Neural progenitor cell (in vitro differentiated cells): ENCODE data around the gene KLHL8. TPM values are rescaled to one million over a fixed set of nuclear protein-coding genes. Genes with fewer than 3 reads are reported as not detected.

ENCODE experiments used
- DNase-seq: peaks from one replicate; pipeline ENCODE4 v3.0.0-alpha.2; 2016; ENCODE audit warnings: low spot score
- H2AFZ ChIP-seq: fragments of 200-600 bp; sonication (generic); replicated peaks from 2 replicates; pipeline ENCODE4 v1.6.1; 2016; ENCODE audit warnings: antibody characterized with exemption
- H3F3A ChIP-seq: fragments of 200-600 bp; sonication (generic); 2 replicates; pipeline ENCODE4 v1.6.1; 2016; ENCODE audit warnings: antibody characterized with exemption, low read depth
- H3K27ac ChIP-seq: fragments of 200-600 bp; sonication (generic); 2 replicates; pipeline ENCODE4 v1.5.1; 2016; ENCODE audit warnings: mild to moderate bottlenecking
- H3K27me3 ChIP-seq: fragments of 200-600 bp; sonication (generic); 2 replicates; pipeline ENCODE4 v1.6.1; 2016; ENCODE audit warnings: mild to moderate bottlenecking, moderate library complexity
- H3K36me3 ChIP-seq: fragments of 200-600 bp; sonication (generic); 2 replicates; pipeline ENCODE4 v1.5.1; 2016
- H3K4me1 ChIP-seq: fragments of 200-600 bp; sonication (generic); 2 replicates; pipeline ENCODE4 v1.6.1; 2016; ENCODE audit warnings: mixed run types
- H3K4me2 ChIP-seq: fragments of 200-600 bp; sonication (generic); 2 replicates; pipeline ENCODE4 v1.6.1; 2016
- H3K4me3 ChIP-seq: fragments of 200-600 bp; sonication (generic); 2 replicates; pipeline ENCODE4 v1.5.1; 2016
- H3K79me2 ChIP-seq: fragments of 200-600 bp; sonication (generic); 2 replicates; pipeline ENCODE4 v1.6.1; 2016; ENCODE audit warnings: low read depth
- H3K9ac ChIP-seq: fragments of 200-600 bp; sonication (generic); 2 replicates; pipeline ENCODE4 v1.6.1; 2016
- H3K9me3 ChIP-seq: fragments of 200-600 bp; sonication (generic); 2 replicates; pipeline ENCODE4 v1.5.1; 2016; ENCODE audit warnings: low read depth
- H4K20me1 ChIP-seq: fragments of 200-600 bp; sonication (generic); 2 replicates; pipeline ENCODE4 v1.6.1; 2016; ENCODE audit warnings: low read depth
- H3K27ac Mint-ChIP-seq: 3 replicates; pipeline ENCODE4 v1.8.0; 2021; ENCODE audit warnings: mixed read lengths
- H3K27me3 Mint-ChIP-seq: 2 replicates; pipeline ENCODE4 v1.8.0; 2022; ENCODE audit warnings: low read depth, mild to moderate bottlenecking, inconsistent platforms, moderate library complexity, mixed read lengths; ENCODE audit not compliant: insufficient read depth
- H3K36me3 Mint-ChIP-seq: 3 replicates; pipeline ENCODE4 v1.8.0; 2021; ENCODE audit warnings: mixed read lengths
- H3K4me1 Mint-ChIP-seq: 3 replicates; pipeline ENCODE4 v1.8.0; 2021; ENCODE audit warnings: mixed read lengths
- H3K4me3 Mint-ChIP-seq: 3 replicates; pipeline ENCODE4 v1.8.0; 2021; ENCODE audit warnings: mild to moderate bottlenecking, moderate library complexity, mixed read lengths
- H3K9me3 Mint-ChIP-seq: 3 replicates; pipeline ENCODE4 v1.8.0; 2020; ENCODE audit warnings: mixed read lengths
- EZH2 ChIP-seq: fragments of 200-600 bp; sonication (generic); IDR thresholded peaks from 2 replicates; pipeline ENCODE4 v1.6.1; 2017; ENCODE audit warnings: antibody characterized with exemption, mild to moderate bottlenecking, moderate library complexity
- EZH2phosphoT487 ChIP-seq: fragments of 200-600 bp; sonication (generic); IDR thresholded peaks from 2 replicates; pipeline ENCODE4 v1.6.1; 2017; ENCODE audit warnings: antibody characterized with exemption
- total RNA-seq: library from RNA; depleted of rRNA; stranded (reverse); fragments of >200 nt; gene quantifications from 2 replicates; pipeline ENCODE4 v1.2.3, GENCODE V29; 2015; ENCODE audit warnings: low replicate concordance
- TF ChIP-seq, protein P1 (sequence below): fragments of 200-600 bp; sonication (generic); IDR thresholded peaks from 2 replicates; pipeline ENCODE4 v1.5.1; 2017; ENCODE audit warnings: antibody characterized with exemption, mild to moderate bottlenecking

Gene KLHL8
- total RNA-seq, 1 donor from 2014 or later = 20.3 TPM

DNA sequence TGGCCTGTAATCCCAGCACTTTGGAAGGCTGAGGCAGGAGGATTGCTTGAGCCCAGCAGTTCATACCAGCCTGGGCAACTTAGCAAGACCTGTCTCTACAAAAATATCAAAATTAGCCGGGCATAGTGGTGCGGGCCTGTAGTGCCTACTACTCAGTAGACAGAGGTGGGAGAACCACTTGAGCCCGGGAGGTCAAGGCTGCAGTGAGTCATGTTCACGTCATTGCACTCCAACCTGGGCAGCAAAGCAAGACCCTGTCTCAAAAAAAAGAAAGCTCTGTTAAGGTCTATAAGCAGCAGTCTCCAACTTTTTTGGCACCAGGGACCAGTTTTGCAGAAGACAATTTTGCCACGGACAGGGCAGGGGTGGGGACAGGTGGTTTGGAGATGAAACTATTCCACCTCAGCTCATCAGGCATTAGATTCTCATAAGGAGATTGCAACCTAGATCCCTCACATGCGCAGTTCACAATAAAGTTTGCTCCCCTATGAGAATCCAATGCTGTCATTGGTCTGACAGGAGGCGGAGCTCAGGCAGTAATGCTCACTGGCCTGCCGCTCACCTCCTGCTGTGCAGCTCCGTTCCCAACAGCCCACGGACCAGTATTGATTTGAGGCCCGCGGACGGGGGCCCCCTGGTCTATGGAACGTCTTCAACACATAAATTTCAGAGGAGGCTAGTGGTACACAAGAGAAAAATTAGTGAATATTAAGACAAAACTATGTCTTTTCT lies 67.9 kb downstream of the KLHL8 start:
- H4K20me1 ChIP-seq = no peaks in the 10 kb centered on the region
- no peak overlapping the region for H3K4me3 ChIP-seq
- no peaks in the 10 kb centered on the region for H3K27me3 ChIP-seq
- H3K9me3 Mint-ChIP-seq = no peaks in the 10 kb centered on the region
- H3K9me3 ChIP-seq = no peaks in the 10 kb centered on the region
- no peak overlapping the region for H3K27ac ChIP-seq
- no peak overlapping the region for H2AFZ ChIP-seq
- H3K4me3 Mint-ChIP-seq = no peak overlapping the region
- peaks cover 9% of the 10 kb centered on the region for H3F3A ChIP-seq
- no peak overlapping the region for H3K9ac ChIP-seq
- H3K36me3 ChIP-seq = no peaks in the 10 kb centered on the region
- H3K4me2 ChIP-seq = no peak overlapping the region
- no peaks in the 10 kb centered on the region for H3K27me3 Mint-ChIP-seq
- H3K27ac Mint-ChIP-seq = no peak overlapping the region
- H3K4me1 Mint-ChIP-seq = peaks cover 5% of the 10 kb centered on the region
- H3K79me2 ChIP-seq = no peaks in the 10 kb centered on the region
- TF ChIP-seq EZH2phosphoT487 (no peak), EZH2 (no peak)
- TF ChIP-seq, protein P1, sequence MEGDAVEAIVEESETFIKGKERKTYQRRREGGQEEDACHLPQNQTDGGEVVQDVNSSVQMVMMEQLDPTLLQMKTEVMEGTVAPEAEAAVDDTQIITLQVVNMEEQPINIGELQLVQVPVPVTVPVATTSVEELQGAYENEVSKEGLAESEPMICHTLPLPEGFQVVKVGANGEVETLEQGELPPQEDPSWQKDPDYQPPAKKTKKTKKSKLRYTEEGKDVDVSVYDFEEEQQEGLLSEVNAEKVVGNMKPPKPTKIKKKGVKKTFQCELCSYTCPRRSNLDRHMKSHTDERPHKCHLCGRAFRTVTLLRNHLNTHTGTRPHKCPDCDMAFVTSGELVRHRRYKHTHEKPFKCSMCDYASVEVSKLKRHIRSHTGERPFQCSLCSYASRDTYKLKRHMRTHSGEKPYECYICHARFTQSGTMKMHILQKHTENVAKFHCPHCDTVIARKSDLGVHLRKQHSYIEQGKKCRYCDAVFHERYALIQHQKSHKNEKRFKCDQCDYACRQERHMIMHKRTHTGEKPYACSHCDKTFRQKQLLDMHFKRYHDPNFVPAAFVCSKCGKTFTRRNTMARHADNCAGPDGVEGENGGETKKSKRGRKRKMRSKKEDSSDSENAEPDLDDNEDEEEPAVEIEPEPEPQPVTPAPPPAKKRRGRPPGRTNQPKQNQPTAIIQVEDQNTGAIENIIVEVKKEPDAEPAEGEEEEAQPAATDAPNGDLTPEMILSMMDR = no peak
- H3K36me3 Mint-ChIP-seq = no peaks in the 10 kb centered on the region
- peak; percentile 21 for DNase-seq
- peaks cover 7% of the 10 kb centered on the region for H3K4me1 ChIP-seq

GRCh38 chr4:87151730-87152129 lies 68.7 kb downstream of the KLHL8 start:
- no peaks in the 10 kb centered on the region for H3K9me3 Mint-ChIP-seq

DNA sequence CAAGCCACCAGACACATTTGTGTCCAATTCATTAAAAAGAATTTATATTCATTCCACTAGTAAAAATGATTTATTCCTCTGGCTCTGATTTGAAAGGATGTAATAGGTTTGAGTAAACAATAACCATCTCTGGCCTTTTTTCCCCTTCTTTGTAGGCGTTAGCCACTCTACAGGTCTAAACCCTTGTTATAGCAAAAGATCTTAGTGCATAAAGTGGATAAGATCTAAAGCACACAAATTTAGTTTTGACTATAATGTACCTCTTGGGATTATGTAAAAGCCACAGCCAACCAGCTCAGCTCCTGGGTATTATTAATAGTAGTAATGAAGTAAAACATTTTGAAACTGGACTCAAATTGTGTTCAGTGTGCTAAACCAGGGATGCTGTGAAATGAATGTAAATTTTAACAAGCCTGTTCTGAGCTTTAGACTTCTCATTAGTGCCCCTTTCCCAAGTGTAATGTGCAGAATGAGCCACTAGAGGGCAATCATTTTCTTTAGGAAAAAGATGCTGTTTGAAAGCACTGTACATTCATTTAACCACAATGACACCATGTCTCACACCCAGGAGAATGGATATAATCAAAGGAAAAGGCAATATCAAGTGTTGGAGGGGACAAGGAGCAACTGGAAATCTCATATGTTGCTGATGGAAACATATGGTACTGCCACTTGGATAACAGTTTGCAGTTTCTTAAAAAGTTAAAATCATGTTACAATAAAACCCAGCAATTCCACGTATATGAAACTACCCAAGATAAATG lies 69.7 kb downstream of the KLHL8 start:
- no peak overlapping the region for H3K27ac ChIP-seq
- no peaks in the 10 kb centered on the region for H4K20me1 ChIP-seq
- H3K4me1 ChIP-seq = peaks cover 7% of the 10 kb centered on the region
- no peak overlapping the region for H3K4me2 ChIP-seq
- peaks cover 5% of the 10 kb centered on the region for H3K4me1 Mint-ChIP-seq
- H3F3A ChIP-seq = peaks cover 9% of the 10 kb centered on the region
- no peak overlapping the region for H2AFZ ChIP-seq
- H3K4me3 ChIP-seq = no peak overlapping the region
- H3K9me3 ChIP-seq = no peaks in the 10 kb centered on the region
- H3K4me3 Mint-ChIP-seq = no peak overlapping the region
- no peaks in the 10 kb centered on the region for H3K36me3 Mint-ChIP-seq
- TF ChIP-seq, protein P1 = peak; percentile 93
- no peak for TF ChIP-seq EZH2phosphoT487
- no peak overlapping the region for H3K27ac Mint-ChIP-seq
- no peaks in the 10 kb centered on the region for H3K79me2 ChIP-seq
- peak; percentile 80 for DNase-seq
- H3K27me3 Mint-ChIP-seq = no peaks in the 10 kb centered on the region
- H3K9me3 Mint-ChIP-seq = no peaks in the 10 kb centered on the region
- no peaks in the 10 kb centered on the region for H3K36me3 ChIP-seq
- H3K27me3 ChIP-seq = no peaks in the 10 kb centered on the region
- H3K9ac ChIP-seq = no peak overlapping the region

More at GRCh38 chr4:87151730-87152129, 68.7 kb downstream of the KLHL8 start:
- no peak for TF ChIP-seq EZH2
- TF ChIP-seq EZH2phosphoT487 = no peak
- TF ChIP-seq, protein P1 = no peak
- no peak overlapping the region for H3K4me2 ChIP-seq
- H3K27me3 ChIP-seq = no peaks in the 10 kb centered on the region
- H3K4me1 ChIP-seq = peaks cover 7% of the 10 kb centered on the region
- no peaks in the 10 kb centered on the region for H3K36me3 ChIP-seq
- Mint-ChIP-seq H3K4me1 (peaks cover 5% of the 10 kb centered on the region), H3K27me3 (no peaks in the 10 kb centered on the region), H3K4me3 (no peak overlapping the region), H3K27ac (no peak overlapping the region), H3K36me3 (no peaks in the 10 kb centered on the region)
- no peaks in the 10 kb centered on the region for H3K9me3 ChIP-seq
- H3K9ac ChIP-seq = no peak overlapping the region
- no peak overlapping the region for H3K27ac ChIP-seq
- no peak for DNase-seq
- no peak overlapping the region for H2AFZ ChIP-seq
- H3F3A ChIP-seq = peaks cover 9% of the 10 kb centered on the region
- H3K4me3 ChIP-seq = no peak overlapping the region
- H4K20me1 ChIP-seq = no peaks in the 10 kb centered on the region
- no peaks in the 10 kb centered on the region for H3K79me2 ChIP-seq
